ENCODE results near the gene GPR39.

Gene GPR39

DNA sequence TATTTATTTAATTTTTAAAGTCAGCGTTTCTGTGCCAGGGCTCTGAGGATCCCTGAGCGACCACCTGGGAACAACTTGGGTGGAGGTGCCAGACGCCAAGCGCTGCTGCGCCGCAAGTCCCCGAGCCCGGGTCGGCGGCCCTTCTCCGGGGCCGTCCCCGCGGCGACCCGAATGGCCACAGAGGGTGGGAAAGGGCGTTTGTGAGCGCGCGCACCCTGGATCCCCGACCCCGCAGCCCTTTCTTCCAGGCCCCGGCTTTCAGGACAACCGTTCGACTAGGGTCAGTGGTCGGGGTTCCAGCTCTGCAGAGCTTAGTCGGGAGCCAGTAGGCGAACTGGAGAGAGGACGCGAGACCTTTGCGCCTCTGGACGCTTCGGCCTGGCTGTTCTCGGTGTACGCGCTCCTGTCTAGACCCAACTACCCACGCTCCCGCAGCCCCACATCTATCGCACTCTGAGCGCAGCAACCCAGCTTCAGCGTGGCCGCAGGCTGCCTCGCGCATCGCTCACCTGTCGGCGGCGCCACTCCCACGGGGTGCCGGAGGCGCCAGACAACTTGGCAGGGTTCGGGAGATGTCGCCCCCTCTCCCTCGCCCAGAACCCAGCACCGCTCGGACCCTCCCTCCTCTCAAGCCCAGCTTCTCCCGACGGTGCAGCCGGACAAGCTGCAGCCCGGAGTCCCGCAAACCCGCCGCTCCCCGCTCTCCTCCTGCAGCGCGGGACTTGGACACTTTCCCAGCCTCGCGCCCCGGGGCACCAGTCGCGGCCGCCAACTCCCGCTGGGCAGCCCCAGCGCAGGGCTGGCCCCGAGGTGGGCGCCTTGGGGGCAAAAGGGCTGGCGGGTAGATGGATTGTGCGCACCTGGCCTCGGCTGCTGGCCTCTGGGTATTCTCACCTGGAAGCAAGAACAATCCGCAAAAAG lies 252.6 kb downstream of the GPR39 start:
- no peak for DNase-seq (ENCODE audit: low read depth in 2 of 3, low spot score in 1 of 3)

DNA sequence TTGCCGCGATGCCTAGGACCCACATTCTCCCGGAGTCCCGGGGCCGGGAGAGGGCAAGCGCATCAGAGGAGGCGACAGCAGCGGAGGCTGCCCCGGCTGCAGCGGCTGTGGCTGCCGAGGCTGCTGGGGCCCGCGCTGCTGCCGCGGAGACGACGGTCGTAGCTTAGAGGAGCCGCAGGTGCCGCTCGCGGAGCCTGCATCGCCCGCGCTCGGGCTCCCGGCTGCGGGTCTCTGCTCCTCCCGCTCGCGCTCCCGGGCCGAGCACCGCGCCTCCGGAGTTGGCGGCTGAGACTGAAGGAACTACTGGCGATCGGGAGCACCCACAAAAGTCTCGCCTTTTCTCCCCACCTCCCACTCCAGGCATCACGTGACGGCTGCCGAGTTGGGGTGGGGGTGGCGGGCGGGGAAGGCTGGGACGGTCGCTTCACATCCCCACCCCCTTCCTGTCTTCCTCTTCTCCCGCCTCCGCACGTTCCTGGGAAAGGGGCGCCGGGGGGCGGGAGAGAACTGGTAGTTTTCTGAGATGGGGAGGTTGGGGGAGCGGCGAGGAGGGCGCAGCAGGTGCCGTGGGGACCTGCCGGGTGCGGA lies 253.4 kb downstream of the GPR39 start, which contains the start of gene LYPD1:
LYPD1 (minus strand) TSS at position 298 of the 588 bp plus-strand sequence; CDS start at position 25, 273 bp downstream.
- no peak for DNase-seq (ENCODE audit: low read depth in 2 of 3, low spot score in 1 of 3)

DNA sequence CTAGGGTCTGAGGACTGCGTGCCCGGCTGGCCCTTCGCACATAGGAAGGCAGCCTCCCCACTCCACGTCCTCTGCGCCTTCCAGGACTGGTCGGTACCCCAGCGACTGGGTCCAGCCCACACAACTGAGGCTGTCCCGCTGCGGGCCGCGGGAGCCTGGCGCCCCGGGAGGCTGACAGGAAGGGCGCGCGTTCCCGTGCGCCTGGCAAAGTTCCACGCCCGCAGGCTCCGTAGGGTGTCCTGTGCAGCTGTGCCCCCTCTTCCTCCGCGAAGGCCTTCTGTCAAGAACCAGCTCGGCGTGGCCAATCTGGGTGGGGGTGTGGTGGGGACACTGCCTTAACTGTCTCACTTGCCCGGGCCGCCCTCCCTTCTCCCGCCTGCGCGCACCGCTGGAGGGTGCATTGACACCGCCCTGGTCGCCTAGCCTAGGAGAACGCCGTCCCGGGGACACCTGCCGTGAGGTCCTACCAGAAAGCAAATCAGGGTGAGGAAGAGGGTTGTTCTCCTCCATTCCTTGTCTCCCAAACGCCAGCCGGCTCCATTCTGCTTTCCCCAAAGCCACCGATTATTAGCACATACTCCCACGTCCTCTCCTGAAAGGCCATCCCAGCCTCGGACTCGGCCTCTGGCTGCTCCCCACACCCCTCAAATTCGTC lies 254.0 kb downstream of the GPR39 start:
- no peak for DNase-seq (ENCODE audit: low read depth in 2 of 3, low spot score in 1 of 3)

DNA sequence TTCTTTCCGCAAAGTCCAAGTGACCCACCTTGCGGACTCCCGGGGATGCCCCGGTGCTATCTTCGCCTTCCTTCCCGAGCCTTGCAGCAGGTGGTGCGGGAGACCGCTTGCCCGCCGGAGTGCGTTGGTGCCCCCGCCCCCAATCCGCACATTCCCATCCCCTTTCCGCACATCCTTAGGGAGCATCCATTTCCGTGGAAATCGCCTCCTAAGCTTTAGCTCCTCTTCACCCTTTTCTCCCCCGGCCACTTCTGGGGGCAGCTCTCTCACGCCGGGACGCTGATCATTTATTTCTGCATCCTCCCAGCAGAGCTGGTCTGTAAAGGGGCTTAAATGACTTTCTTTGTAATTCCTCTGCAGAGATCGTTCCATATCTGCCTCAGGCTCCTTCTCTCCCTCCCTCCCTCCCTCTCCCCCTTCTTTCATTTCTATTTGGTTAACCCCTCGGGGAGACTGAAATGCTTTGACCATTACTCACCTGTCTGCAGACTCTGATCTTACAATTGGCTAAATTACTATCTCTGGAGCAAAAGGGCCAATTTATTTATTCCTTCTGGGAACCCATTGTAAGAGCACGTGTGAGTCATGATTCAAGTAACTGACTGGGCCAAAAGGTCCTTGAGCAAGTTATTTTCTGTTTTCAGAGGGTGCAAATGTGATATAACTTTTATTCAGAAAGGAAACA lies 254.7 kb downstream of the GPR39 start:
- no peak for DNase-seq (ENCODE audit: low read depth in 2 of 3, low spot score in 1 of 3)

DNA sequence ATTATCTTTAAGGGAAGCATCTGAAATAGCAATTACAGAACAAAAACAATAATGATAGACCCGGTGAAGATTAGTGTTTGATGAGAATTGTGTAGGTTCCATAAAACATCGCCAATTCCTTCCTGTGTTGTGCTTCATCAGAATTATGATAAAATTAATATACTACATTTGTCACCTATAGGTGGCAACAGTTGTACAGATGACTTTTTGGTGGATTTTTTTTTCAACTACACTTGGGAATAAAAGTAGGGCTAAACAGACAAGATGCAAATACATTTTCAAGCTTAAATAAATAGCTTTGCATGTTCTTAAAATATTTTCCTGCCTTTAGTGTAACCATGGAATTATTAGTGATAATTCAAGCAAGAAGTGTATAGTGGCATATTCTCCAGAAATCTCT lies 260.4 kb downstream of the GPR39 start:
- DNase-seq (ENCODE audit: low read depth in 2 of 3, low spot score in 1 of 3): no peak

DNA sequence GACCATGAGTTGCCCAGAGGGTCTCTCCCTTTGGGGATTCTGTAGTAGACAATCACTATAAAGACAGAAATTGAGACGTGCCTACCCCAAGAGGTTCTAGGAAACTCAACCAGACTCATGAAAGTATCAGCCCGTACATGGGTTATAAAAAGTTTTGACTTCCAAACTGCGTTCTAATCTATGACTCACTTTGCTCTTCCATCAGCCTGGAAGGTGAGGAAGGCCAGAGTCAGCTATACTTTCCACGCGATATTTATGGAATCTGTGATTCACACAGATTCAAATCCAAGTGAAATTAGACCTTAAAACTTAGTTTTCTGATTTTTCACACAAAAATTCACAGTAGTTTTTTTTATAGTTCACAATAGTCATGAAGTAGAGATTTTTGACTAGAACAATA lies 261.1 kb downstream of the GPR39 start:
- no peak for DNase-seq (ENCODE audit: low read depth in 2 of 3, low spot score in 1 of 3)

DNA sequence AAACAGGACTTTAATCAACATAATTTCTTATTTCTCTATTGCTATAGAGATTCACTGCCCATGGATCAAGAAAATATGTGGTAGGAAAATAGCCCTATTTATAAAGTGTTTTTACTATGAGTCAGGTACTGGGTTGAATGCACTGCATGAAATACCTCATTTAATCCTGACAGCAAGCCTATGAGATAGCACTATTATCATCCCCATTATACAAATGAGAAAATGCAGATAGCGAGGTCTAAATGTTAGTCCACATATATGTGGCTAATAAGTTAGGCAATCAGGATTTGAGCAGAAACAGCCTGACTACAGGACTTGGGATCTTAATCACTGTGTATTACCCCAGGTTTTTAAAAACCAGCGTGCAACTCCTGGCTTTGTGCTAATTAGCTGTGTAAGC lies 261.9 kb downstream of the GPR39 start:
- no peak for DNase-seq (ENCODE audit: low read depth in 2 of 3, low spot score in 1 of 3)

DNA sequence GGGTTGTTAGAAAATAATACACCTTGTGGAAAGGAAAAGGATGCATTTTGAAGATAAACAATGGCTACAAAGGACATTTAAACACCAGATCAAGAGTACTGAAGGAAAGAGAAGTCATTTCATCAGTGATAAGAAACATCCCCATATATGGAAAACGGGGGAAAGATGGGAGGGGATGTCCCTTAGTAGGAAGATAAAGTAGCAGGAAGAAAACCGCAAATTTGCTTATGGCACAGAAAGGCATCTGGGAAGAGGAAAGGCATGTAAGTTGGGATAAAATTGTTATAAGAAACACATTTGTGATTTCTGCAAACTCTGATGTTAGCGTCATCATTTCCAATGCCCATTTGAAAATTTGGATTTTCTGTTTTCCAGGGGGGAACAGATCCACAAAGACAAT lies 263.9 kb downstream of the GPR39 start:
- no peak for DNase-seq (ENCODE audit: low read depth in 2 of 3, low spot score in 1 of 3)

DNA sequence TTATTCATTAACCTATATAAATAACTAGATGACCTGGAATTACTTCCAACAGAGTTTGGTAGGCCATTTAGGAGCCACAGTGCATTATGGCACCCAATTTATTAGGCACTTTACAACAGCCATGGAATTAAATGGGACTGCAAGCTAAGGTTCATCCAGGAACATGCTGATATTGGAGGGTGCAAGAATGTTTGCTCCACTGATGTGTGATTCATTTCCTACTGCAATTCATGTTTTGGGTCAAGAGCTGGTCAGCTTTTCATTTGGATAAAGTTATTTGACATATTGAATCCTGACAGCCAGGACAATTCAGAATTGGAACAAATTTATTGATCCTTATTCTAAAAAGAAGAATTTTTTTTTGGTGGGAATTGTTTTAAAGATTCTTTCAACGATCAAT lies 265.2 kb downstream of the GPR39 start:
- DNase-seq (ENCODE audit: low read depth in 2 of 3, low spot score in 1 of 3): no peak

DNA sequence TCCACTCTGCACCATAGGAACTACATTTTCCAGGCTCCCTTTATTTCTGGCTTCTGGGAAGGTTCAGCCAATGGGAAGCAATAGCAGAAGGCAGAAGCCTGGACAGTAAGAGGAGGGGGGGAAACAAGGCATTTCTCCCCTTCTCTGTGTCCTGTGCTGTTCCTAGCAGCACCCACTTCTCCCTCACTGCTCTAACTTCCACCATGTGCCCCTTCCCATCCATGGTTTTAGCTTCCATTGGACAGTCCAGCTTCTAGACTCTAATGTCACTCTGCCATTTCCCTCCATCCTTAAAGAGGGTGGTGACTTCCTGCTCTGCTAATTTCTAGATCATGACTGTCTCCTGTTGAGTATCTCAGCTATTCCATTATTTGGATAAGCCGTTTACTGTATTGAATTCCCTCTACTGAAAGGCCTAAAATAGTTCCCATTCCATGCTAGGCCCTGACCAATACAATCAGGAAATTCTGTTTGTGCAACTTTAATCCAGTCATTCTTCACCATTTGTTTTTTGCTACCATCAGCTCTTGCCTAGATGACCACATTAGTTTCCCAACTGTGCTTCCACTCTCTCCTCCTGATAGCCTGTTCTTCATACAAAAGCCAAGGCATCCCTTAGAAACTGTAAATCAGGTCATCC lies 274.2 kb downstream of the GPR39 start:
- no peak for DNase-seq (ENCODE audit: low read depth in 2 of 3, low spot score in 1 of 3)

DNA sequence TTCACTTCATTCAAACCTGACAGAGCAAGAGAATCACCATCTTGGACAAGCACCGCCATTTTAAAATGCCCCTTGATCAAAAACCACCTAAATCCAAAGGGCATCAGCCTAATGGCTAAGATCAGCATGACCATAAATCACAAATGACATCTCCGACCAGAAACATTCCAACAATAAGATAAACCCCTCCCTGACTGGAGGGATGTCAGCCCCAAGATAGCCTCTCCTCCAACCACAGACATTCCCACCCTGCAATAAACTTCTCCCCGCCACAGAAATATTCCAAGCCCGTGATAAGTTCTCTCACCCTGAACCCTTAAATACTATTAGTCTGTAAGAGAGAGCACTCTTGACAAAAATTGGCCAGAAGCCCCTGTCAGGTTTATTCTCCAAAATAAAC lies 275.0 kb downstream of the GPR39 start:
- no peak for DNase-seq (ENCODE audit: low read depth in 2 of 3, low spot score in 1 of 3)

DNA sequence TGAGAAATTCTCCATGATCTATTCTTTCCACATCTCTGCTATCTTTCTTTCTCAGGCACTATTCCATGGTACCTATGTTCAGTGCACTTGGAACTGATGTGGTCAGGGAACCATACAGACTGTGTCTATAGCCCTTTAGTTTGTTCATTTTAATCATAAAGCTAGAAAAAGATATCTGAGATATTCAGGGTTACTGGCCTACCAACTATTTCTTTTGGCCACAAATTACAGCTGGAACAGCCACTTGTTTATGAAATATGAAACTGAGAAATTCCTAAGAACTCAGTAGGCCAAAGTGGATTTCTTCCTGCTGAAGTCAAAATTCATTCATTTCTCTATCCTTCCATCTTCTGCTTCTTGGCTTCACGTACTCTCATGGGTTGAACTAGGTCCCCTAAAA lies 276.2 kb downstream of the GPR39 start:
- DNase-seq (ENCODE audit: low read depth in 2 of 3, low spot score in 1 of 3): no peak
